ENCODE data around the gene NAA20.

Gene NAA20

DNA sequence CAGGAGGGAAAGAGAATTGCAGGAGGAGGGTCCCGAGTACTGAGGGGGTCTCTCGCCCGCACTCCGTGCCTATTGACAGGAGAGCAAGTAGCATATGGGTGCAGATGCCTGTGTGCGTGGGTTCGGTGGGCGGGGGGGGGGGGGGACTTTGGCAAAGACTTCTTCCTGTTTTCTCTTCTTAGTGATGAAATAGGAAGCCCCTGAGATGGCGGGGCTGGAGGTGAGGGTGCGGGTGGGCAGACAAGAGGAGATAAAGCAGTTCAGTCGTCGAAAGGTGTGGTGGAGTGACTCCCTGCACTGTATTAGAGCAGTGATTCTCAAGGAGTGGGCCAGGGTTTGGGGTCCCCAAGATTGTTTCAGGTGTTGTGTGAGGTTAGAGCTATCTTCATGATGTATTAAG lies 3.7 kb downstream of the NAA20 start:
- no peak for DNase-seq

DNA sequence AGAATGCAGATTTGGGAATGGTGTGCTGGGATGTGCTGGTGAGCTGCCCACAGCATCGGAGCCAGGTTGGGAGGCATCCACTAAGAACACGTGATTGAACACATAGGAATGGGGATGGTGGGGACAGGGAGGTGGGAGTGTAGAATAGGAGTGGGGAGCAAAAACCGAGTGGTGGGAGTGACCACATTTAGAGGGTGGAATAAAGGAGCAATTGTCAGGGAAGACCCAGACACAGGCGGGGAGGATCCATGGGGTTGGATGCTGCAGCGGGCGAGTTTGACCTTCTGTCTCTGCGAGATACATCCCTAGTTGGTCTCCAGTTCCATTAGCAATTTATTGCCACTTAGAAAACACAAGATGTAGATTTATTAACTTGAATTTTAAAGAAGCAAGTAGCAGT lies 4.7 kb downstream of the NAA20 start:
- DNase-seq: no peak

DNA sequence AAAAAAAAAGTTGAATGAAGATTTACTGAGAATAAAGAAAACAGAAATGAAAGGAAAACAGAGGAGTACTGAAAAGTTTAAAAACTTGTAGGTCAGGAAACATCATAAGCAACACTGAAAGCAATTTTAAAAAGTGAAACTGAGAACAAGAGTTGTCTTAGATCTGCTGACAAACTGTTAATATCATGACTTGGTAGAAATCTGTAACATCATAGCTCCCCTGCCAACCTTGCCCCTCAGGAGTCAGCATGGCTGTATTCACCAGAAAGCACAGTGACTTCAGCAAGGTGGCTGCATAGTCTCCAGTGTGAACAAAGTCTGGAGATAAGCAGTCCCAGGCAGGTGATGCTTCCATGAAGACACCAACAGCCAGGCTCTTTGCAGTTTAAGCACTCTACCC lies 5.3 kb downstream of the NAA20 start:
- no peak for DNase-seq

DNA sequence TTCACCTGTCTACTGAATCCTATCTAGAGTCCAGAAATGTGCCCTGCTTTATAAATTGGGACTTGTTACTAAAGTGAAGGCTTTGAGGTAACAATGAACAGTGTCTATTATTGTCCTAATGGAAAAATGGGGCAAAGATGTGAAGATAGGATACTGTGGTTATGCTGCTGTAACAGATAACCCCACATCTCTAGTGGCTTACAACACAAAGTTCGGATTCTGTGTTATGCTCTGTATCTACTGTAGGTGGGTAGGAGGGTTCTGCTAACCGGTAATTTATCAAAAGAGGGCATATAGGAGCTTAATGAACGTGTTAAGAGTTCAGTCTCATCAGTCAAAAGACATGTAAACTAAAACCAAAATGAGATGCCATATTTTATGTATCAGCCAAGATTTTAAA lies 6.2 kb downstream of the NAA20 start:
- DNase-seq: no peak

DNA sequence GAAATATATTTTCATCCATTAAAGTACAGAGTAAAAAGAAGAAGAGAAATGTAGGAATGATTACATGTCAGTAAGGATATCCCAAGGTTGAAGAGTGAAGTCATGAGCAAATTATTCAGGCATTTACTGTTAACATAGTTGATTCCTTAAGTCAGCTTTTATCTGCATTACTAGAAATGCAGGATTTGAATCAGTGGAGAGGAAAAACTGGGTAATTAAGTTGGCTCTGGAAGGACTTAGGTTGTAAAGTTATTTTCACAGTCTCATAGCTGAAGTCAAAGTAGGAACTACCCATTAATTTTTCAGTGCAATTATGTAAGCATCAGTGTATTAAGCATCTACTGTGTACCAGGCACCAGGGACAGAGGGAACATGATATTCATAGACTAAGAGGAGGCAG lies 7.8 kb downstream of the NAA20 start:
- no peak for DNase-seq

DNA sequence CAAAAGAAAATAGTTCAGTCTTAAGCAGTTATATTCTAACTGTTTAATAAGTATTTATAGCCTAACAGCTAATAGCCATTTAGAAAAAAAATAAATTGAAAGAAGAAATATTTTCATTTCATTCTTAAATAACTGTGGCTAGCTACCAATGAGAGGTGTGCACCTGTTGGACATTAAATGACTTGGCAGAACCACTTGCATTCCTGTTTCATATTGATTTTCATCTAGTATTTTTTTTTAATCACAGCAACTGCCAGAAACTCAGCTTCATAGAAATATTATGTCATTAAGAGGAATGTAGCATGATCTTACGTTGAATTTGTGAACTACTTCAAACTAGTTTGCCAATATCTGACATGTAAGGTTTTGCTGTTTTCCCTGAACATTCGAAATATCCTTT lies 10.1 kb downstream of the NAA20 start:
- no peak for DNase-seq

DNA sequence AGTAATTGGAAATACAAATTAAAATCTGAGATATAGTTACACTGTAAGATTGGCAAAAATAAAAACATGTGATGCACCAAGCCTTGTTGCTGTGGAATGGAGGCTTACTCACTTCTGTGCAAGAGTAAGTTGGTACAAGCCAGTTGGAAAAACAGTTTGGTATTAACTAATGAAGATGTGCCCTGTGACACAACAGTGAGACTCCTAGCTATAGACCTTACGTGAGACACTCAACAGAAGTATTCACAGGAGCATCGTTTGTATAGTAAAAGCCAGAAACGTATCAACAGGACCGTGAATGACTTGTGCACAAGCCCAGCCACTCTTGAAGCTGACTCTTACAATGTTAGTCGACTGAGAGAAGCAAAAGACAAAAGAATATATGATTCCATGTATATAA lies 14.6 kb downstream of the NAA20 start:
- DNase-seq: no peak

DNA sequence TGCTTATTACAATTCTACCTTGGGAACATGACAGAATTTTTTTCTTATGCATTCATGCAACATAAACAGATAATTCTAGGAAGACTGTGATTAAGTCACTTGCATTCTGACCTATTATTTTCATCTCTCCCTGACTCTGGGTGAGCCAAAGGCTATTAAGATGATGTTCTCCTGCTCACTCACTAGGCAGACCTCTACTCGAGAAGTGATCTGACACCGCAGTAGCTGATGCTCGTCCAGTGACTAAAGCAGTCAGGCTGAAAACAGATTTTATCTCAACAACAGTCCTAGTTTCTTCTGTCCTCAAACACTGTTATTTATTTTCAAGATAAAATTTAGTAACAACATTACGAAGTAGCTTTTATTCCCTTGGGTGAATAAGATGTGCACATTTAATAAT lies 17.3 kb downstream of the NAA20 start:
- no peak for DNase-seq

DNA sequence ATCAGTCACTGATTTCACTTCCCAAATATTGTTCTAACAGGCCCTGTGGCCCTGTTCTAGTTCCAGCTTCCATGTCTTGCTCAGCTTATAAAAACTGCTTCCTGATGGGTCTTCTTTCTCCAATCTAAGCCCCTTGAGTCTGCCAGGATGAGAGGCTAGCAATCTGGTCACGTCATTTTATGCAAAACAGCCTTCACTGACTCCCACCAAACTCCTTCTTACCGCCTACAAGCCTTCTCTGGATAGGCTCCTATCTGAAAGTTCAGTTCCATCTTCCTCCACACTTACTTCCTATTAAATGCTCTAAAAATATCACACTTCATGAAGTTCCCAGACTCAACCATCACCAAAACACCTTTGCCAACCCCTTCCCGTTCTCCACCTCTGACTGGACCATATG lies 19.6 kb downstream of the NAA20 start:
- DNase-seq: no peak

DNA sequence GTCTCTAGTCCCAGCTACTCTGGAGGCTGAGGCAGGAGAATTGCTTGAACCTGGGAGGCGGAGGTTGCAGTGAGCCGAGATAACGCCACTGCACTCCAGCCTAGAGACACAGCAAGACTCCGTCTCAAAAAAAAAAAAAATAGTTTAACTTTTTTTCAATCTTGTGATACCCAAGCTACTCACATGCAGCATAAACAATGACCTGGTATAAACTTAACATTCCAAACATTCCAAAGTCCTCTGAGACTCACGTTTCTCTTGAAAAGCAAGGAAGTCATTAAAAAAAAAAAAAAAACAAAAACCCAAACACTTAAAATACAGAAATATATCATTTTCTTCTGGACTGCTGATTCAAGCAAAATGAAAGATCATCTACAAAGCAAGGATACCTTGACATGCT lies 20.8 kb downstream of the NAA20 start:
- DNase-seq: no peak

DNA sequence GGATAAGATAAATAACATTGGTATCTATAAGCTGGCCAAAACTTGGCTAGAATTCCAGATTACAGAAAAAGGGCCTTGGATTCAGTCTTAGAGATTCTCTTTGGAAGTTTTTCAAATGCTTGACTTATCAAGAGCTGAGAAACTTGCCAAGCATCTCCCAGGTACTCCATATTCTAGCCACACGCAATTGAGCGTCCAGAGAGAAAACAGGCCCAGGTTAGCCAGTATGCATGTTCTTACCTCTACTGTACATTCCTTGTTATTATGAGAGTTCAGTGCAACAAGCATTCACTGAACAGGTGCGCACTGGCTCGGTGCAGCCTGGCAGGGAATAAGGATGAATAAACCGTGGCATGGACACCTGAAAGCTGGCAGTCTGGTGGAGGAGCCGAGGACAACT lies 21.4 kb downstream of the NAA20 start:
- DNase-seq: no peak

DNA sequence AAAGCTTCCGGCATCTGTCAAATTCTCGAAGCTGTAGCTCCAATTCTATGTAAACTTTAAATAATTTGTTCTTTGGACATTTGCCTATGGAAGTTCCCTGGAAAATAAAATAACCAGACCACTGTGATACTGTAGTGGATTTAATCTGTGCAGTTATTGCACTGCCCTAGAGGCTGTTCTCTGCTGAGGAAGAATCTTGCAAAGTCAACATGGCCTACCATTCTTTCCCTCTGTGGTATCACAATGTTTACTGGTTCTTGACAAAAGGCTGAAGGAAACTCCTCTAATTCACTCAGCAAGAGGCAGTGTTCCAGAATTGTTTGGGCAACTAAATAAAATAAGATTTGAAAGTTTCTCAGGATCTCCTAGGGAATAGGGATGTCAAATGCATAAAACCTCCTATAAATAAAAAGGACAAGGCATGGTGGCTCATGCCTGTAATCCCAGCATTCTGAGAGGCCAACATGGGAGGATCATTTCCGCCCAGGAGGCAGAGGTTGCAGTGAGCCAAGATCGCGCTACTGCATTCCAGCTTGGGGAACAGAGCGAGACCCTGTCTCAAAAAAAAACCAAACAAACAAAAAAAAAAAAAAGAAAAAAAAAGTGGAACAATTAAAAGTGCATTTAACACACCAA lies 22.7 kb downstream of the NAA20 start:
- no peak for DNase-seq

DNA sequence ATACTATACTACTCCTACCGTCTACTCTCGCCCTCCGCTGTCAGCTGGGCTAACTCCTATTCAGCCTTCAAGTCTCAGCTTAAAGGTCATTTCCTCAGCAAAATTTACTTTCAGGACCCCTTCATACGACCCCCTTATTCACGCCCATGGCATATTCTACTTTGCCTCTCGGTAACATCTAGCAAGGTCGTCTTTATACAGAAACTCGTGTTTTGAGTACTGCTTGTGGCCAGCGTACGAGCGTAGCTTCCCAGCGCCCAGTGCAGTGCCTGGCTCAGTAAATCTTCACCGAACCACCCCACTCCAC lies 34.6 kb downstream of the NAA20 start:
- DNase-seq: no peak

DNA sequence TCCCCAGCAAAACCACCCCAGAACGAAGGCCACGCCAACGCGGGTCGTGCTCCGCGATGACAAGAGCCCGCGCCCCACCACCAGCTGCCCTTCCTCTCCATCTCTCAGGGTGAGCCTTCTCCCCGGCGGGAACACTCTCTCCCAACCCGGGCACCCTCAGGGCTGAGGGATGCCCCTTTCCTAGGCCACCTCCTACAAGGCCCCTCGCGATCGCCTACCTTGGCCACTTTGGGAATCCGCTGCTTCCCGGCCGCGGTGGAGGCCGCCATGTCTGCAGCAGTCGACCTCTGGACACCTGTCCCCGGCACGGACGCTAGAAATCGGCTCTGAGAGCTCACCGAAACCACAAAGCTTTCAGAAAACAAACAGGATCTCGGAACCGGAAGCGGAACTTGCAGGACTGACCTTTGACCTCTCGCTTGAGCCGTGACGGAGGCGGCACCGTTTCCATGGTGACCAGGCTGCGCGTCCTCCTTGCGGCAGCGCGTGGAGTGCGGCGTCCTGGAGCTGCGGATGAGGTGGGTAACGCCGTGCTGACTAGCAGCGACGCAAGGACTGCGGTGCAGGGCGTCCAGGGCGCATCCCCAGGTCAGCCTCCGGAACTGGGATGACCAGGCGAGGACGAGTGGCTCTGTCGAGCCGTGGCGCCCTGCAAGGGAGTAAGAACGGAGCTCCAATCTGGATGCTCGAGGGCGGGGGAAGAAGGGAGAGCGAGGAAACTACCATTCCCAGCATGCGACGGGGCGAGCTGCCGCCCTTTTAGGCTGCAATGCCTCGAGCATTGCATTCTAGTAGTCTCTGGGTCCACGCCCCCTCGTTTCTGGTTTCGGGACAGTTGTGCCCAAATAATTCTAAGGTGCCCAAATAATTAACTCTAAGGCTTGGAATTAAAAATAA lies 35.2 kb downstream of the NAA20 start, which contains the start of the genes CFAP61 and CRNKL1:
CFAP61 (plus strand) TSS at position 459 of the 897 bp plus-strand sequence. CDS start 4,122 bp downstream, outside the sequence.
CRNKL1 (minus strand) TSS at position 393 of the 897 bp plus-strand sequence; CDS start at position 269, 124 bp downstream.
- peak; percentile 94 for DNase-seq

DNA sequence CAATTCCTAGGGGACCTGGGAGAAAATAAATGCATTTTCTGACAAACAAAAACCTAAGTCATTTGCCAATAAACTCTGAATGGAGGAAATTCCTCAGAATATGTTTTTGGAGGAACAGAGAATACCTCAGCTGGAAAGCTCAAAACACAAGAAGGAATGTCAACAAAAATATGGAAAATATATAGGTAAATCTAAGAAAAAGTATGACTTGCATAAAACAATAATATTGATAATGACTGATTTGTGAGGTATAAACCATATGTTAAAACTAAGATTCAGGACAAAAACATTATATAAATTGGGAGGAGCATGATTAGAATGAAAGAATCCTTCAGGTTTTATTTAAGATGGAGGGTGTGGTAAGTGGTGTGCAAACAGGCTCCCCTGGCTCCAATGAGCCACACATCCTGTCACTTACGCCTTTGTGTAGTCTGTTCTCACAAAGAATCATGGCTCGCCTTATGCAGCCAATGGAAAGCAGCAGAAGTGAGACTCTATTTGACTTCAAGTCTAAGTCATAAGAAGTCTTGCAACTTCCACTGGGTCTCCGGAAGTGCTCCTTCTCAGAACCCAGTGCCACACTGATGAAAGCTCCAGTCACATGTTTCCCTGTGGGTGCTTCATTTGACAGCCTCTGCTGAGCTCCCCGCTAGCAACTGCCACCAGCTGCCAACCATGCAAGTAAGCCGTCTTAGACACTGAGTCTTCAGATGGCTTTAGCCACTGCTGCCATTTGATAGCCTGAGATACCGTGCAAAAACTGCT lies 43.3 kb downstream of the NAA20 start:
- no peak for DNase-seq

DNA sequence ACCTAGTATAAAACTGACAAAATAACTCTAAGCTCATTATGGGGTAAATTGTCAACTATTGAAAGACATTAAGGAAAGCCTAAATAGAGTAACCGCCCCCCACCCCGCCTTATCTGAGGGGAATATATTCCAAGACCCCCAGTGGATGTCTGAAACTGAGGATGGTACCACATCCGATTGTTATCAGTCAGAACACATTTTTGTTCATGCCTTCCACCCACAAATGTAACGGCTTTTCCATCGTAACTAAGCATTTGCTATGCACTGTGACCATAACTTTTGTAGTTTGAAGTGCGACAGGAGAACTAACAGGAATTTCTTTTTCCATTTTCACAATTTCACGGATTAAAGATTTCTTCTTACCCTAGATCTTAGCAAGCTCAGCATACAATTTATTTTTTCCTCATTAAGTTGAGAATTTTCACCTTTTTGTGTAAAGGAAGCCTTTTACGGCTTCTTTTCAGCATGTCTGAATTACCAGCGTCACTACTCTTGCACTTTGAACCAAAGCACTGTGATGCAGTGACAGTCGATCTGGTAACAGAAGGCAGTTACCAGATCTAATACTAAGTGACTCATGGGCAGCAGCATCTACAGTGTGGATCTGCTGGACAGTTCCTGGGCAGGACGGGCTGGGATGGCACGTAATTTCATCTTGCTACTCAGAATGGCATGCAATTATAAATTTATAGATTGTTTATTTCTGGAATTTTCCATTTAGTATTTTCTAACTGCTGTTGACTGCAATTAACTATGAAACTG lies 47.0 kb downstream of the NAA20 start:
- DNase-seq: no peak

DNA sequence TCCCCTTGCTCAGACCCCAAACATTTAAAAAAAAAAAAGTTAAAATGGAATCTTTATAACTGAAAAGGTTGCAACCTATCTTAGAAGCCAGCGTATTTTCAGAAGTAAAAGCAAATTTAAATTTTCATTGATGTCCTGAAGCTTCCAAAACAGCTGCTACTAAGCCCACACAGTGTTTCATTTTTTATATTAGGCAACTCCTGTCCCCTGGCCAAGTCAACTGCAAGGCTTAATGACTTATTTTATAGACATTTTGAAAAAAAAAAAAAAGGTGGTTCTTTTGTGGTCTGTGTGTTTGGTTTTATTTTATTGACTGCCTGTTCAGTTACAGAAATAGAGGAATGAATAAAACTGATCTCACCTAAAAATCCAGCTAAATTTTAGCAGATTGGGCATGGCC lies 48.2 kb downstream of the NAA20 start:
- DNase-seq: no peak

DNA sequence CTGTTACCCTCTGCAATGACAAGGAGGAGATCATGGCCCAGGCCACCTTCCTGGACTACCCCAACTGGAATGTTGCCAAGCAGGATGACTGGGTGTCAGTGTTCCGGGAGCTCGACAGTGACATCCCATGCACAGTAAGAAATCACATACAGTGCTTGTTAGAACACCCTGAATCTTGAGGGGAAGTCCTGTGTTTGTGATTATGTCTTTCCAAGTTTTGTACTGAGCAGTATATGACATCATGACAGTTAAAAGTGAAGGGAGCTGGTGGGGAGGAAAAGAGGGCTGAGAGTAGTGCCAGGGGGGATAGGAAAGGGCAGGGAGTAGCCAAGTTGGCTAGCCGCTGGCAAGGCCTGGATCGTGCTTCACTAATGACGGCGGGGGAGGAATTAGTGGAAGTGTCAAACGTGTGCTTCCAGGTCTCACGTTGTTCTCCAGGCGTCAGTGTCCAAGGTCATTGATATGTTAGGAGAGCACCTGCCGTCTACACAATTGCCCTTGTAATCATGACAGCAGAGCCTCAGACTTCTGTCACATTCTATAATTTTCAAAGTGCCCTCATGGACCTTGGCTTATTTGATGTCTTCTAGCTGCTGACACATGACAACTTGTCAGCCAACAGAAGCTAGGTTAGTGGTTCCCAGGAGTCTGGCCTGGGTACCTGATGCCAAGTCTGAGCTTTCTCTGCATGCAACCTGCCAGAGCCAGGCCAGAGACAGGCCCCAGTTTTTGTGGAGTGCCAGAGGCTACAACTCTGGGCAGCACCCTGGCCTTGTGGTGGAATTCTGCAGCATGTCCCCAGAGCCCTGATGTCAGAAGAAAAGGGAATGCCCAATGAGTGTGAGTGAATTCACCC lies 53.9 kb downstream of the NAA20 start:
- no peak for DNase-seq

DNA sequence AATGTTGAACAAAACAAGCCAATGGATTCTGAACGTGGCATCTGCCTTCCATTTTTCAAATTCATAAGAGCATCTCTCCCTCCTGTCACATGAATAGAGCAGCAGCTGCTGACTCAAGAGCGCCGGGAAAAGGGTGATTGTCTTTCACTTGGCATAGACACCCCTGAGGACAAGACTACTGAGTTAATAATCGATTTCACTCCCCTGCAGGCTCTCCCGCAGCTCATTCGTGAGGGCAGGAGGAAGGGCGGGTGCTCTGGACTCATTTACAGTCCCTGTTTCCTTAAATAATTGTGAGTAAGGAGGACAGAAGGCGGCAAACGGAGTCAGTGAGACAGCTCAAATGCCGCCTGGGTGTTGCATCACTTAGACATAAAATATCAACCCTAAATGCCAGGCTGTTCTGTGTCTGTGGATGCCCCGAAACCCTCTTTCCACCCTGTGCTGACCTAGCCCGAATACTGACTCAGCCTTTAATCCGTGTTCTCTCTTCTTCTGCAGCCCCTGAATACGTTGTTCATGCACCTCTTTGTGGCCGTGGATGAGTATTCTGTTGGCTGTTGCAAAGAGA lies 56.7 kb downstream of the NAA20 start:
- DNase-seq: no peak

DNA sequence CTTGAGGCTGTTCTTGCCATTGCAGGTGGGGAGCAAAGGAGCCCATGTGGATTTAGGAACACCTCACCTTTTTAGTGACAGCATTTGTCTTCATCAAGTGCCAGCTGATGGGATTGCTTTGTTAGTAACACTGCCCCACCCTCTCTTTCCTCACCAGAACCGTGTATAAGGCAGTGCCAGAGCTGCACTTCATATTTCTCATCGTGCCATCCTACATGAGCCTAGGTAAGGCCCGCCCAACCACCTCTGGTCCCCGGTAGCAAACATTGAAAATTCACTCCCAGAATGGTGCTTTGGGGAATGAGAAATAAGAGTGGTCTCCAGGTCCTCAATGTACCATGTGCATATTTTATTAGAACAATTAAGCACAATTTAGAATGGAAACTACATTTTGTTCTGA lies 57.9 kb downstream of the NAA20 start:
- DNase-seq: no peak

DNA sequence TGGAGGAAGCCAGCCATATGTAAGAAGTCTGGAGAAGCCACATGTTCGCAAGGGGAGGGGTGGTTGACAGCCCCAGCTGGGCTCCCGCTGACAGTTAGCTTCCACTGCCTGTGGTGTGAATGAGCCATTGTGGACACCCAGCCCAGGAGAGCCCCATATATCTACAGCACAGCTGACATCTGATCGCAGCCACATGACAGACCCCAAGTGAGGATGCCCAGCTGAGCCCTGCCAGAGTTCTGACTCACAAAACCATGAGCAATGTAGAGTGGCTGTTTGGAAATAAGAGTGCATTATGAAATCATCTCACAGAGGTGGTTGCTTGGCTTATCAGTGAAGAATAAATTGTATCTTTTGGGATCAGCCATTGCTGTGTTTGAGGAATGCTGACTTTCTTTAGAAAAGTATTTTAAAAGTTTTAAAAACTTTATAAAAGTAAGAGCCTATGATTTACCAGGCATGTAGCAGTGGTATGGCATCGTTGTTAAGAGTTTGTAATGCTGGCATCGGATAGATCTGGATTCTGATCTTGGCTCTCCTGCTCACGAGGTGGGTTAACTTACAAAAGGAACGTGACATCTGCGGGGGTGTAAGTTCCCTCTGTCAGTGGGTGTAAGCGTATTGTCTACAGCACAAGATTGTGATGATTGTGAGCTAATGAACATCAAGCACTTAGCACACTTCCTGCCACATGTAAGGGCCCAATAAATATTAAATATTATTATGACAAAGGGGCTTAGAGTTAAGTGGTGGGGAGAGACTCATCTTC lies 59.3 kb downstream of the NAA20 start:
- no peak for DNase-seq
